IMR-90 (cell line): ENCODE results near the gene RNF145. TPM values are rescaled to one million over a fixed set of nuclear protein-coding genes. Genes with fewer than 3 reads are reported as not detected.

ENCODE experiments used
- ATAC-seq: fragments of 200-7000 bp; cut with Tn5 transposase; 2 replicates; pipeline ENCODE4 v1.9.1; 2020; ENCODE audit warnings: low read depth, mild to moderate bottlenecking, moderate library complexity
- BruUV-seq: library from RNA; stranded (reverse); fragments of 400-500 nt; replicated peaks from 2 replicates; lab custom pipeline; 2021; lab: Mats Ljungman, UMichigan
- CTCF ChIA-PET: fragments of 300-600 bp; formaldehyde crosslinking; extraction: SDS; loops from one replicate; lab custom pipeline; 2021; ENCODE audit warnings: antibody characterized with exemption; lab: Yijun Ruan, JAX
- POLR2A ChIA-PET: fragments of 300-600 bp; sonication (Branson Sonifier 250); formaldehyde crosslinking; loops from one replicate; lab custom pipeline; 2022; ENCODE audit warnings: antibody characterized with exemption; ENCODE audit not compliant: unreplicated experiment; lab: Charles Lee
- DNase-seq: peaks from one replicate; pipeline ENCODE4 v3.0.0; 2013
- H2AFZ ChIP-seq: replicated peaks from 2 replicates; pipeline ENCODE3; 2013; ENCODE audit warnings: low read length, mild to moderate bottlenecking; ENCODE audit not compliant: poor library complexity
- H2AK5ac ChIP-seq: 2 replicates; pipeline ENCODE4 v1.6.1; 2013; ENCODE audit warnings: low read depth, low read length, inconsistent platforms
- H2AK9ac ChIP-seq: replicated peaks from 2 replicates; pipeline ENCODE3; 2013; ENCODE audit warnings: mild to moderate bottlenecking, low read depth, low read length, moderate library complexity; ENCODE audit not compliant: poor library complexity
- H2BK120ac ChIP-seq: 2 replicates; pipeline ENCODE4 v1.6.1; 2013; ENCODE audit warnings: low read depth, low read length, inconsistent platforms
- H2BK15ac ChIP-seq: 3 replicates; pipeline ENCODE4 v1.6.1; 2013; ENCODE audit warnings: low read depth, low read length, inconsistent platforms
- H2BK20ac ChIP-seq: 2 replicates; pipeline ENCODE4 v1.6.1; 2013; ENCODE audit warnings: low read depth, mild to moderate bottlenecking, inconsistent platforms, low read length, moderate library complexity
- H2BK5ac ChIP-seq: 2 replicates; pipeline ENCODE4 v1.6.1; 2013; ENCODE audit warnings: mild to moderate bottlenecking, low read depth, low read length, inconsistent platforms; ENCODE audit not compliant: poor library complexity, severe bottlenecking
- H3K14ac ChIP-seq: replicated peaks from 2 replicates; pipeline ENCODE4 v1.6.1; 2013; ENCODE audit warnings: low read depth, low read length, inconsistent platforms
- H3K18ac ChIP-seq: 2 replicates; pipeline ENCODE4 v1.6.1; 2013; ENCODE audit warnings: low read depth, low read length, control low read depth
- H3K23ac ChIP-seq: 2 replicates; pipeline ENCODE4 v1.6.1; 2013; ENCODE audit warnings: low read depth, low read length, inconsistent platforms
- H3K27ac ChIP-seq: 2 replicates; pipeline ENCODE4 v1.5.1; 2013; ENCODE audit warnings: mild to moderate bottlenecking, control low read depth, low read length; ENCODE audit not compliant: insufficient read depth
- H3K27me3 ChIP-seq: 2 replicates; pipeline ENCODE4 v1.6.1; 2013; ENCODE audit warnings: low read length; ENCODE audit not compliant: control insufficient read depth, insufficient read depth
- H3K36me3 ChIP-seq: 2 replicates; pipeline ENCODE4 v1.6.1; 2013; ENCODE audit warnings: low read length, mixed read lengths; ENCODE audit not compliant: control insufficient read depth, insufficient read depth
- H3K4ac ChIP-seq: 2 replicates; pipeline ENCODE4 v1.6.1; 2013; ENCODE audit warnings: low read depth, low read length, inconsistent platforms
- H3K4me1 ChIP-seq: 2 replicates; pipeline ENCODE4 v1.6.1; 2013; ENCODE audit warnings: low read length, mixed read lengths; ENCODE audit not compliant: control insufficient read depth, insufficient read depth
- H3K4me2 ChIP-seq: 2 replicates; pipeline ENCODE4 v1.6.1; 2013; ENCODE audit warnings: low read depth, mild to moderate bottlenecking, control low read depth, low read length, moderate library complexity
- H3K4me3 ChIP-seq: 2 replicates; pipeline ENCODE4 v1.5.1; 2013; ENCODE audit warnings: low read depth, mild to moderate bottlenecking, control low read depth, low read length, moderate library complexity; ENCODE audit not compliant: insufficient read depth
- H3K56ac ChIP-seq: 2 replicates; pipeline ENCODE4 v1.6.1; 2013; ENCODE audit warnings: low read length, inconsistent platforms; ENCODE audit not compliant: insufficient read depth; ENCODE audit errors: extremely low read depth
- H3K79me1 ChIP-seq, 2 experiments: 2 replicates each; pipeline ENCODE4 v1.6.1; 2013; ENCODE audit warnings: low read length in 2 of 2, inconsistent platforms in 1 of 2, low read depth in 1 of 2
- H3K9ac ChIP-seq: 2 replicates; pipeline ENCODE4 v1.6.1; 2013; ENCODE audit warnings: low read depth, low read length, control low read depth
- H3K9me1 ChIP-seq: 2 replicates; pipeline ENCODE4 v1.6.1; 2013; ENCODE audit warnings: low read length, inconsistent platforms; ENCODE audit not compliant: insufficient read depth
- H3K9me3 ChIP-seq: 2 replicates; pipeline ENCODE4 v1.6.1; 2013; ENCODE audit warnings: low read length; ENCODE audit not compliant: control insufficient read depth, insufficient read depth
- H4K20me1 ChIP-seq: 2 replicates; pipeline ENCODE4 v1.6.1; 2013; ENCODE audit warnings: low read length, inconsistent platforms; ENCODE audit not compliant: insufficient read depth
- H4K5ac ChIP-seq: 2 replicates; pipeline ENCODE4 v1.6.1; 2013; ENCODE audit warnings: mild to moderate bottlenecking, low read depth, low read length, control low read depth
- H4K8ac ChIP-seq, 2 experiments: 2 replicates each; pipeline ENCODE4 v1.6.1; 2013; ENCODE audit warnings: low read depth in 2 of 2, low read length in 2 of 2, control low read depth in 1 of 2, inconsistent platforms in 1 of 2
- H4K91ac ChIP-seq: 2 replicates; pipeline ENCODE4 v1.6.1; 2013; ENCODE audit warnings: low read depth, low read length, inconsistent platforms; ENCODE audit not compliant: insufficient read depth
- BHLHE40 ChIP-seq: fragments of 150-350 bp; IDR thresholded peaks from 2 replicates; pipeline ENCODE4 v1.6.1; 2016; ENCODE audit warnings: mild to moderate bottlenecking, low read depth, low read length
- CEBPB ChIP-seq: IDR thresholded peaks from 2 replicates; pipeline ENCODE4 v1.6.1; 2012; ENCODE audit warnings: low read depth, low read length, improper control_type of control experiment
- ELK1 ChIP-seq: fragments of 150-350 bp; IDR thresholded peaks from 2 replicates; pipeline ENCODE4 v1.6.1; 2016; ENCODE audit warnings: low read depth, mild to moderate bottlenecking, low read length, moderate library complexity, borderline replicate concordance
- MAFK ChIP-seq: IDR thresholded peaks from 2 replicates; pipeline ENCODE4 v1.6.1; 2012; ENCODE audit warnings: low read depth, low read length, improper control_type of control experiment
- MAZ ChIP-seq: IDR thresholded peaks from 2 replicates; pipeline ENCODE4 v1.6.1; 2012; ENCODE audit warnings: low read depth, mild to moderate bottlenecking, low read length, improper control_type of control experiment, moderate library complexity, borderline replicate concordance
- MXI1 ChIP-seq: IDR thresholded peaks from 2 replicates; pipeline ENCODE4 v1.6.1; 2012; ENCODE audit warnings: low read depth, mild to moderate bottlenecking, low read length, moderate library complexity, borderline replicate concordance
- NFE2L2 ChIP-seq: fragments of 150-350 bp; IDR thresholded peaks from 2 replicates; pipeline ENCODE4 v1.6.1; 2016; ENCODE audit warnings: low read depth, mild to moderate bottlenecking, low read length
- RAD21 ChIP-seq: IDR thresholded peaks from 2 replicates; pipeline ENCODE4 v1.6.1; 2012; ENCODE audit warnings: low read length, improper control_type of control experiment
- RCOR1 ChIP-seq: IDR thresholded peaks from 2 replicates; pipeline ENCODE4 v1.6.1; 2012; ENCODE audit warnings: mild to moderate bottlenecking, low read length, improper control_type of control experiment; ENCODE audit not compliant: insufficient replicate concordance
- RFX5 ChIP-seq: IDR thresholded peaks from 2 replicates; pipeline ENCODE4 v1.8.0; 2012; ENCODE audit warnings: low read depth, mild to moderate bottlenecking, low read length, moderate library complexity
- SMC3 ChIP-seq: fragments of 150-350 bp; IDR thresholded peaks from 2 replicates; pipeline ENCODE4 v1.6.1; 2016; ENCODE audit warnings: low read depth, mild to moderate bottlenecking, antibody characterized with exemption, low read length, moderate library complexity
- WGBS, 2 experiments: methylation state at CpG; one replicate each; pipeline versions ENCODE4 v1.1.5 to v1.1.7; 2013; ENCODE audit warnings: missing lambda C conversion rate in 2 of 2; ENCODE audit not compliant: insufficient read length in 1 of 2; ENCODE audit errors: extremely low coverage in 2 of 2; 5-methylcytosine and 5-hydroxymethylcytosine counted together
- dilution Hi-C: fragments of 300-500 bp; cut with HindIII; formaldehyde crosslinking; loops from one replicate; pipeline ENCODE4 v1.14.3; 2018; ENCODE audit warnings: low sequenced_read_pairs; ENCODE audit not compliant: unreplicated experiment
- in situ Hi-C: fragments of 300-500 bp; cut with MboI; formaldehyde crosslinking; loops from 3 replicates; pipeline ENCODE4 v1.14.3; 2019; ENCODE audit warnings: low sequenced_read_pairs, inconsistent platforms, mixed read lengths
- intact Hi-C: fragments of 100-400 bp; cut with micrococcal nuclease; formaldehyde crosslinking; loops from 2 replicates; pipeline ENCODE4 v1.10.0; 2022
- polyA plus RNA-seq, 3 experiments: library from polyadenylated mRNA; depleted of rRNA; stranded (reverse); fragments of >200 nt; gene quantifications; 2 replicates each; pipeline ENCODE4 v1.2.3, GENCODE V29; 2012; ENCODE audit warnings: low replicate concordance in 1 of 3
- total RNA-seq: library from RNA; depleted of rRNA; stranded (reverse); fragments of >200 nt; gene quantifications from 2 replicates; pipeline ENCODE4 v1.2.3, GENCODE V29; 2012
- TF ChIP-seq, protein P1 (sequence below): fragments of 150-350 bp; IDR thresholded peaks from 2 replicates; pipeline ENCODE4 v1.6.1; 2017; ENCODE audit warnings: mild to moderate bottlenecking, antibody characterized with exemption, low read length, low read depth

The RNF145 gene
- total and polyA plus RNA-seq, 2 of the 4 experiments (the other 2 are of a cell fraction) = 50.0 to 57.0 TPM

GRCh38 chr5:159157552-159157951, 51.8 kb downstream of the RNF145 start:
- ATAC-seq = no peak
- ChIA-PET POLR2A (no interaction called here), CTCF (interaction anchor here (0.6 to 1.7 kb wide), 12 partner anchors 9 to 164 kb away, joined by 3 to 6 read pairs (median 4); no protein-coding TSS in a partner anchor)
- H3K9ac ChIP-seq = no peak overlapping the region
- in situ Hi-C loops (loop anchor here (5.0 to 25.0 kb wide), 5 partner anchors 50 to 805 kb away; partner anchors contain the start of genes RNF145 and UBLCP1), dilution Hi-C loops (loop anchor here (25.0 kb wide), 1 partner anchor 105 kb away; the partner anchor contains the start of gene UBLCP1), intact Hi-C loops (loop anchor here (1.0 to 5.0 kb wide), 4 partner anchors 51 to 285 kb away; partner anchors contain the start of genes RNF145 and UBLCP1)
- no peak overlapping the region for H3K14ac ChIP-seq
- H4K8ac ChIP-seq = no peak overlapping the region
- H3K79me1 ChIP-seq = peaks cover 21 to 37% of the 10 kb centered on the region in 2 experiments
- no peak overlapping the region for H3K27ac ChIP-seq
- H3K4me2 ChIP-seq = no peak overlapping the region
- H3K4ac ChIP-seq = no peak overlapping the region
- no peak overlapping the region for H2BK5ac ChIP-seq
- no peaks in the 10 kb centered on the region for H3K9me3 ChIP-seq
- no peak overlapping the region for H2AFZ ChIP-seq
- BruUV-seq = no TSS peak
- H2BK20ac ChIP-seq = no peak overlapping the region
- 0 out of 2 replicates have a peak overlapping the region, but pooled peaks have one; percentile 31 for H3K23ac ChIP-seq
- H4K20me1 ChIP-seq = peaks cover 6% of the 10 kb centered on the region; the same call in 1 of the 2 replicates
- H2AK9ac ChIP-seq = no peak overlapping the region
- no peak overlapping the region for H4K5ac ChIP-seq
- no peak overlapping the region for H2AK5ac ChIP-seq
- no CpG with 5 or more reads among the region's 1 CpG for WGBS, 2 experiments
- no peak overlapping the region for H2BK120ac ChIP-seq
- H4K91ac ChIP-seq = no peak overlapping the region
- peaks cover 32% of the 10 kb centered on the region for H3K36me3 ChIP-seq
- H3K4me1 ChIP-seq = peaks cover 5% of the 10 kb centered on the region
- TF ChIP-seq BHLHE40 (no peak), CEBPB (no peak), MAZ (no peak), RCOR1 (no peak), ELK1 (no peak), SMC3 (no peak), RAD21 (no peak), MAFK (no peak), RFX5 (no peak), MXI1 (no peak), NFE2L2 (no peak)
- TF ChIP-seq, protein P1, sequence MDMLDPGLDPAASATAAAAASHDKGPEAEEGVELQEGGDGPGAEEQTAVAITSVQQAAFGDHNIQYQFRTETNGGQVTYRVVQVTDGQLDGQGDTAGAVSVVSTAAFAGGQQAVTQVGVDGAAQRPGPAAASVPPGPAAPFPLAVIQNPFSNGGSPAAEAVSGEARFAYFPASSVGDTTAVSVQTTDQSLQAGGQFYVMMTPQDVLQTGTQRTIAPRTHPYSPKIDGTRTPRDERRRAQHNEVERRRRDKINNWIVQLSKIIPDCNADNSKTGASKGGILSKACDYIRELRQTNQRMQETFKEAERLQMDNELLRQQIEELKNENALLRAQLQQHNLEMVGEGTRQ = no peak
- DNase-seq = no peak
- H3K9me1 ChIP-seq = 0 out of 2 replicates have a peak, but pooled peaks cover 3% of the 10 kb centered on the region
- no peak overlapping the region for H3K18ac ChIP-seq
- no peaks in the 10 kb centered on the region for H3K27me3 ChIP-seq
- no peak overlapping the region for H3K56ac ChIP-seq
- H3K4me3 ChIP-seq = no peak overlapping the region
- no peak overlapping the region for H2BK15ac ChIP-seq
